Upper lobe of left lung (tissue), 4 donors: ENCODE data around the gene CFAP157.

Source experiments
- EP300 ChIP-seq, 4 donors: sonication (generic); formaldehyde crosslinking; IDR thresholded peaks; one replicate each; pipeline ENCODE4 v1.5.1; 2017; ENCODE audit warnings: antibody characterized with exemption in 4 of 4, control low read depth in 2 of 4
- POLR2A ChIP-seq, 4 donors: fragments of 450-650 bp; IDR thresholded peaks; one replicate each; pipeline ENCODE4 v1.5.1; 2016 to 2017; ENCODE audit warnings: antibody characterized with exemption in 4 of 4, mild to moderate bottlenecking in 2 of 4
- POLR2AphosphoS5 ChIP-seq, 2 donors: sonication (generic); formaldehyde crosslinking; IDR thresholded peaks; one replicate each; pipeline ENCODE4 v1.5.1; 2017; ENCODE audit warnings: antibody characterized with exemption in 2 of 2
- TF ChIP-seq, protein P1 (sequence below), 6 experiments: fragments of 450-650 bp in 4 of 6; fragments of 200-600 bp in 2 of 6; sonication (generic) in 2 of 6; IDR thresholded peaks; one replicate each; pipeline ENCODE4 v1.5.1; 2016 to 2019; ENCODE audit warnings: antibody characterized with exemption in 6 of 6

DNA sequence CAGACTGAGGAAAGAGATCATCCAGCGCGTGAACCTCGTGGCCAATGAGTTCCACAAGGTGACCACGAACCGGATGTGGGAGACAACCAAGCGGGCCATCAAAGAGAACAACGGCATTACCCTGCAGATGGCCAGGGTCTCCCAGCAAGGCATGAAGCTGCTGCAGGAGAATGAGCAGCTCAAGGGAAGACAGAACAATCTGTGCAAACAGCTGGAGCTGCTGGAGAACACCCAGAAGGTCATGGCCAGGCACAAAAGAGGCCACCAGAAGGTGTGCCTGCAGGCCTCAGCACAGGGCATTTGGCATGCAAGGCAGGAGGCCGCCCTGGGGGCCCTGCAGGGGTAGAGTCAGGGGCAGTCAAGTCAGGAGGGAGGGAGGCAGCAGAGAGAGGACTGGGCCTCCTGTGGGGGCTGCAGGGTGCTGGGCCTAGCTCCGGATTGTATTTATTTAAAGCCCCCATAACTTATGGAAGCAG lies 4.5 kb downstream of the CFAP157 start:
- TF ChIP-seq, protein P1, sequence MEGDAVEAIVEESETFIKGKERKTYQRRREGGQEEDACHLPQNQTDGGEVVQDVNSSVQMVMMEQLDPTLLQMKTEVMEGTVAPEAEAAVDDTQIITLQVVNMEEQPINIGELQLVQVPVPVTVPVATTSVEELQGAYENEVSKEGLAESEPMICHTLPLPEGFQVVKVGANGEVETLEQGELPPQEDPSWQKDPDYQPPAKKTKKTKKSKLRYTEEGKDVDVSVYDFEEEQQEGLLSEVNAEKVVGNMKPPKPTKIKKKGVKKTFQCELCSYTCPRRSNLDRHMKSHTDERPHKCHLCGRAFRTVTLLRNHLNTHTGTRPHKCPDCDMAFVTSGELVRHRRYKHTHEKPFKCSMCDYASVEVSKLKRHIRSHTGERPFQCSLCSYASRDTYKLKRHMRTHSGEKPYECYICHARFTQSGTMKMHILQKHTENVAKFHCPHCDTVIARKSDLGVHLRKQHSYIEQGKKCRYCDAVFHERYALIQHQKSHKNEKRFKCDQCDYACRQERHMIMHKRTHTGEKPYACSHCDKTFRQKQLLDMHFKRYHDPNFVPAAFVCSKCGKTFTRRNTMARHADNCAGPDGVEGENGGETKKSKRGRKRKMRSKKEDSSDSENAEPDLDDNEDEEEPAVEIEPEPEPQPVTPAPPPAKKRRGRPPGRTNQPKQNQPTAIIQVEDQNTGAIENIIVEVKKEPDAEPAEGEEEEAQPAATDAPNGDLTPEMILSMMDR (IDR thresholded peaks at IDR 0.05): no peak
- no peak for TF ChIP-seq POLR2AphosphoS5 (IDR thresholded peaks at IDR 0.05)
- no peak for TF ChIP-seq POLR2A (IDR thresholded peaks at IDR 0.05)
- TF ChIP-seq EP300 (IDR thresholded peaks at IDR 0.05): no peak
